Ovary (tissue), 9 donors: Measurements from ENCODE around the gene ARNT2. TPM values are rescaled to one million over a fixed set of nuclear protein-coding genes. Genes with fewer than 3 reads are reported as not detected.

ENCODE experiments used
- DNase-seq, 5 donors: peaks; one replicate each; pipeline ENCODE4 v3.0.0-alpha.2; 2019 to 2020
- H3K27ac ChIP-seq, 2 donors: fragments of 200-600 bp; one replicate each; pipeline versions ENCODE4 v1.5.1 to v1.8.0; 2019 to 2022
- H3K27me3 ChIP-seq: fragments of 200-600 bp; one replicate; pipeline ENCODE4 v1.8.0; 2022
- H3K36me3 ChIP-seq: fragments of 200-600 bp; sonication (generic); one replicate; pipeline ENCODE4 v1.5.1; 2019
- H3K4me1 ChIP-seq: one replicate; pipeline ENCODE4 v1.8.1; 2013; ENCODE audit warnings: mild to moderate bottlenecking, moderate library complexity; ENCODE audit not compliant: insufficient read depth
- H3K4me3 ChIP-seq: fragments of 200-600 bp; sonication (generic); one replicate; pipeline ENCODE4 v1.5.1; 2017
- H3K9me3 ChIP-seq, 2 donors: fragments of 200-600 bp in 1 of 2; sonication (generic) in 1 of 2; one replicate each; pipeline versions ENCODE4 v1.5.1 to v1.8.1; 2013 to 2019; ENCODE audit warnings: mild to moderate bottlenecking in 1 of 2, moderate library complexity in 1 of 2
- CTCF ChIP-seq, 3 donors: fragments of 450-650 bp in 2 of 3; fragments of 200-600 bp in 1 of 3; IDR thresholded peaks; one replicate each; pipeline versions ENCODE4 v1.5.1 to v1.8.0; 2016 to 2022; ENCODE audit warnings: antibody characterized with exemption in 3 of 3, mild to moderate bottlenecking in 1 of 3
- EP300 ChIP-seq: sonication (generic); formaldehyde crosslinking; IDR thresholded peaks from one replicate; pipeline ENCODE4 v1.6.1; 2017; ENCODE audit warnings: antibody characterized with exemption
- POLR2A ChIP-seq: fragments of 450-650 bp; IDR thresholded peaks from one replicate; pipeline ENCODE4 v1.6.1; 2017; ENCODE audit warnings: antibody characterized with exemption, mild to moderate bottlenecking, moderate library complexity
- WGBS, 3 donors: extraction: QIAGEN DNeasy Blood & Tissue Kit in 1 of 3; methylation state at CpG; one replicate each; pipeline versions ENCODE4 v1.1.5 to v1.1.7; 2013 to 2017; 5-methylcytosine and 5-hydroxymethylcytosine counted together
- intact Hi-C, 4 donors: fragments of 100-400 bp; cut with DNase I; formaldehyde crosslinking; loops; one replicate each; pipeline versions ENCODE4 v1.11.0 to v1.15.1; 2022 to 2023
- polyA plus RNA-seq, 2 donors: library from polyadenylated mRNA; stranded (reverse); fragments of 200-250 nt in 1 of 2; fragments of 350-450 nt in 1 of 2; fragmentation: Illumina TruSeq in 1 of 2; extraction: RNeasy Lipid Tissue Mini Kit (QIAGEN cat#74804) in 1 of 2; gene quantifications; one replicate each; pipeline ENCODE4 v1.2.3, GENCODE V29; 2013 to 2014
- total RNA-seq, 7 donors: library from RNA; depleted of rRNA in 2 of 7; stranded (reverse); fragments of >200 nt in 2 of 7; fragmentation: NEBNext Ultra II Directional in 3 of 7; extraction: Animal tissue kit (Norgen Biotek cat#: 25700) in 3 of 7; gene quantifications; one replicate each; pipeline versions ENCODE4 v1.1.0 to v1.2.4, GENCODE V29; 2016 to 2023
- donor health status: DM: no; HTN: no; CAD: no; lungs with moderate emphysema.
- donor health status: DM: no; HTN: no; CAD: no.
- donor health status: Bipolar disorder and iron deficiency.
- donor health status: DM: yes; HTN: yes; CAD: no.
- donor health status: DM: no; HTN: no; CAD: no.
- donor health status: DM: yes; HTN: yes; CAD: no.

ARNT2 gene
- total and polyA plus RNA-seq, 9 donors = 11.0 to 20.5 (median 16.2) TPM

DNA sequence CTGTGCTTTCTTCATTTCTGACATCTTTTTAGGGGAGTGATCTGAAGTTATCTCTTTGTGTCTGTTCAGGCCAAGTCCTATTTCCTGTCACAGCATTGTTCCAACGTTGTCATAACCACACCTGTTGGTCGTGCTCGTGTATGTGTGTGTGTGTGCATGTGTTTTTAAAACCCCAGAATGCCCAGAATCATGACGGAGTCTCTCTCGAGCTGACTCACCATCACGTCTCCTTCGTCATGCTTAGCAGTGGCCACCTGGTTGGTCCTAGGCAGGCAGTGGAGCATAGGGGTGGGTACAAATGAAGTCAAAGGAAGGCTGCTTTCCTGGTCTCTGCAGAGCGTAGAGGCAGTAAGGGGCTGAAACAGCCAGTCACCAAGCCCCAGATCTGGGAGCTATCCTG, 164.1 kb downstream of the ARNT2 start:
- no peak overlapping the region for H3K4me3 ChIP-seq
- no peaks in the 10 kb centered on the region for H3K27me3 ChIP-seq
- intact Hi-C loops = loop anchor here (5.0 to 10.0 kb wide), 8 partner anchors 106 to 407 kb away; partner anchors contain the start of gene CEMIP (in 4 of the 4)
- 77 to 79% (median 77%) methylated on average over 8 of the region's 8 CpGs for WGBS, 3 donors
- H3K9me3 ChIP-seq = no peaks in the 10 kb centered on the region
- H3K36me3 ChIP-seq = no peaks in the 10 kb centered on the region
- no peak for DNase-seq
- H3K4me1 ChIP-seq = no peaks in the 10 kb centered on the region
- no peak overlapping the region for H3K27ac ChIP-seq
- TF ChIP-seq EP300 (no peak), POLR2A (no peak), CTCF (IDR thresholded peaks at IDR 0.05) (no peak)

GRCh38 chr15:80568876-80569605, 164.9 kb downstream of the ARNT2 start:
- Histone ChIP-seq H3K4me3 (no peak overlapping the region), H3K27me3 (no peaks in the 10 kb centered on the region), H3K36me3 (no peaks in the 10 kb centered on the region), H3K27ac (no peak overlapping the region), H3K9me3 (no peaks in the 10 kb centered on the region), H3K4me1 (no peaks in the 10 kb centered on the region)
- intact Hi-C loops = loop anchor here (5.0 to 10.0 kb wide), 8 partner anchors 107 to 406 kb away; partner anchors contain the start of gene CEMIP (in 4 of the 4)
- no peak for TF ChIP-seq CTCF (IDR thresholded peaks at IDR 0.05)
- no peak for TF ChIP-seq POLR2A
- TF ChIP-seq EP300 = no peak
- DNase-seq = no peak
- WGBS, 3 donors = 85 to 90% (median 89%) methylated on average over 20 of the region's 20 CpGs

DNA sequence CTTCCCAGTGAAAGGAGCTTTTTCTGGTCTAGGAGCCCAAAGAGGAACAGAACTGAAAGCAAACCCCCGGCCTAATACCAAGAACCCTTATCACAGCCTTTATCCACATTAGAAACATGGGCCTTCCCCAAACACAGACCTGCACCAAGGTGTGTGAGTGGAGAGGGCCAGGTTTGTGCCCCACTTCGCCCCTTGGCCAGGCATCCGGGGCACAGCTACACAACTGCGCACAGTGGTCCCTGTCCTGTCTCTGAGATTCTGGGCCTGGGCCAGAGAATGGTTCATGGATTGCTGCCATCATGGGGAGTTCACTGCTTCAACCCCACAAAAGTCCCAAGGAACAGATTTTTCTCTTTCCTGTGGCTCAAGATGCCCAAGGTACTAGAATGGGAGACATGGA, 165.5 kb downstream of the ARNT2 start:
- no peaks in the 10 kb centered on the region for H3K27me3 ChIP-seq
- intact Hi-C loops = loop anchor here (5.0 to 10.0 kb wide), 8 partner anchors 107 to 405 kb away; partner anchors contain the start of gene CEMIP (in 4 of the 4)
- TF ChIP-seq POLR2A (no peak), EP300 (no peak), CTCF (IDR thresholded peaks at IDR 0.05) (no peak)

DNA sequence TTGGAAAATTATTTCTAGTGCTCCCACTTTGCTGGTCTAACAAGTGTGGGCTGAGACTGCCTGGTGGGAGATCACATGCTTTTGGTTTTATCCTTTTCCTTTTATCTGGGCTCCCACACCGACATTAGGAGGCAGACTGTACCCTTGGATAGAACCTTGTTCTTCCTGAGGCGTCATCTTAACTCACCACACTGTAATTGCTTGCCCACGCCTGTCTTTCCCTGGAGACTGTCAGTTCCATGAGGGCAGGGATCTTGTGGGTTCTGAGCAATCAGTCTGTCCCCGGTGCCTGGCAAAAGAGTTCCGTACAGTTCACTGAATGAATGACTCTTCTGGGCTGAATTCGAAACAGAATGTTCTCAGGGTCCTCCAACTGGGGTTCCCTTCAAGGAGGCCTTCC, 166.4 kb downstream of the ARNT2 start:
- no peak for DNase-seq
- Histone ChIP-seq H3K36me3 (no peaks in the 10 kb centered on the region), H3K9me3 (no peaks in the 10 kb centered on the region), H3K4me3 (no peak overlapping the region), H3K27me3 (no peaks in the 10 kb centered on the region), H3K4me1 (no peaks in the 10 kb centered on the region), H3K27ac (no peak overlapping the region)
- intact Hi-C loops = no loop called here
- 85 to 88% (median 87%) methylated on average over 6 of the region's 6 CpGs for WGBS, 3 donors
- TF ChIP-seq EP300 (no peak), POLR2A (no peak), CTCF (IDR thresholded peaks at IDR 0.05) (no peak)

More for the DNA sequence above, 165.5 kb downstream of the ARNT2 start:
- Histone ChIP-seq H3K4me3 (no peak overlapping the region), H3K36me3 (no peaks in the 10 kb centered on the region), H3K27ac (no peak overlapping the region), H3K4me1 (no peaks in the 10 kb centered on the region), H3K9me3 (no peaks in the 10 kb centered on the region)
- 92 to 96% (median 95%) methylated on average over 4 of the region's 4 CpGs for WGBS, 3 donors
- no peak for DNase-seq
